Esophagus muscularis mucosa (tissue), 4 donors: ENCODE data around the gene MCM5.

Experiments used
- EP300 ChIP-seq: sonication (generic); formaldehyde crosslinking; IDR thresholded peaks from one replicate; pipeline ENCODE4 v1.6.1; 2017; ENCODE audit warnings: antibody characterized with exemption
- POLR2A ChIP-seq: fragments of 450-650 bp; IDR thresholded peaks from one replicate; pipeline ENCODE4 v1.6.1; 2017; ENCODE audit warnings: antibody characterized with exemption, moderate library complexity, mild to moderate bottlenecking, low read depth
- POLR2AphosphoS5 ChIP-seq, 2 donors: sonication (generic); formaldehyde crosslinking; IDR thresholded peaks; one replicate each; pipeline ENCODE4 v1.6.1; 2017; ENCODE audit warnings: antibody characterized with exemption in 2 of 2
- TF ChIP-seq, protein P1 (sequence below), 3 experiments: fragments of 200-600 bp in 2 of 3; fragments of 450-650 bp in 1 of 3; sonication (generic) in 2 of 3; IDR thresholded peaks; one replicate each; pipeline ENCODE4 v1.5.1; 2017 to 2019; ENCODE audit warnings: antibody characterized with exemption in 3 of 3, mild to moderate bottlenecking in 2 of 3, moderate library complexity in 1 of 3

DNA sequence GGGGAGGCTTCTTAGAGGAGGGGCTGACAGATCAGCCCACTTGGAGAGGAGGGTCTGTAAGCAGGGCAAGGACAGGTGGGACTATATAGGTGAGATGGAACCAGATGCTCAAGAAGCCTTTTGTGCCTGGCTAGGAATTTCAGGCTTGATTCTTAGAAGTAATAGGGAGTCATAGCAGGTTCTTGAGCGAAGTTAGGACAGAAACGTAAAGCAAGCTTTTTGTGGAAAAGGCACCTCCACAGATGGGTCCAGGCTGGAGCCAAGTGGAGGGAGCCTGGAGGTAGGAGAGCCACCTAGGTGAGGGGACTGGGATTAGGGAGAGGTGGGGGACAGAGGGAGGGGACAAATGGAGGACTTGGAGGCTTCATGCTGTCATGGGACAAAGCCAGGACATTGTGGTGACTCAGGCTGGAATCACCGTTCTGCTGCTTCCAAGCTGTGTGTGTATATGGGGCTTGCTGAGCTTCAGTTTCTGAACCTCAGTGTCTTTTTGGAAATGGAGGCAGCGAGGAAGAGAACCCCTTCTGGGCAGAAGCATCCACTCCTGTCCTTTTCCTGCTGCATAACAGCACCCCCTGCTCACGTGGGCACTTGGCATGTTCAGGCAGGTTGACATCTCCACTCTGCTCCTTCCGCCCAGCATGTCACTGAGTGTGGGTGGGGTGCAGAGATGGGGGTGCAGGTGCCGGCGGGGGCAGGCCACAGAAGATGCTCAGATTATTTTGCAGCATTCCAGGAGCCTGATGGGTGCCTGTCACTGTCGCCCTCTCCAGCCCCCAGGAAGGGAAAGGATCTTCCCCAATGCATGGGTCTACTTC lies 58.0 kb downstream of the MCM5 start:
- TF ChIP-seq, protein P1, sequence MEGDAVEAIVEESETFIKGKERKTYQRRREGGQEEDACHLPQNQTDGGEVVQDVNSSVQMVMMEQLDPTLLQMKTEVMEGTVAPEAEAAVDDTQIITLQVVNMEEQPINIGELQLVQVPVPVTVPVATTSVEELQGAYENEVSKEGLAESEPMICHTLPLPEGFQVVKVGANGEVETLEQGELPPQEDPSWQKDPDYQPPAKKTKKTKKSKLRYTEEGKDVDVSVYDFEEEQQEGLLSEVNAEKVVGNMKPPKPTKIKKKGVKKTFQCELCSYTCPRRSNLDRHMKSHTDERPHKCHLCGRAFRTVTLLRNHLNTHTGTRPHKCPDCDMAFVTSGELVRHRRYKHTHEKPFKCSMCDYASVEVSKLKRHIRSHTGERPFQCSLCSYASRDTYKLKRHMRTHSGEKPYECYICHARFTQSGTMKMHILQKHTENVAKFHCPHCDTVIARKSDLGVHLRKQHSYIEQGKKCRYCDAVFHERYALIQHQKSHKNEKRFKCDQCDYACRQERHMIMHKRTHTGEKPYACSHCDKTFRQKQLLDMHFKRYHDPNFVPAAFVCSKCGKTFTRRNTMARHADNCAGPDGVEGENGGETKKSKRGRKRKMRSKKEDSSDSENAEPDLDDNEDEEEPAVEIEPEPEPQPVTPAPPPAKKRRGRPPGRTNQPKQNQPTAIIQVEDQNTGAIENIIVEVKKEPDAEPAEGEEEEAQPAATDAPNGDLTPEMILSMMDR (IDR thresholded peaks at IDR 0.05), result no peak
- no peak for TF ChIP-seq POLR2A
- no peak for TF ChIP-seq POLR2AphosphoS5 (IDR thresholded peaks at IDR 0.05)
- no peak for TF ChIP-seq EP300
